HepG2 (cell line): ENCODE results near the gene SPTSSA. TPM values are rescaled to one million over a fixed set of nuclear protein-coding genes. Genes with fewer than 3 reads are reported as not detected.

Experiments used
- ATAC-seq: fragments of 200-7000 bp; cut with Tn5 transposase; 3 replicates; pipeline ENCODE4 v1.9.1; 2020; ENCODE audit warnings: mild to moderate bottlenecking, moderate library complexity
- BruUV-seq: library from RNA; stranded (reverse); fragments of 400-500 nt; replicated peaks from 2 replicates; lab custom pipeline; 2021; lab: Mats Ljungman, UMichigan
- CTCF ChIA-PET: fragments of 300-600 bp; formaldehyde crosslinking; extraction: SDS; loops from one replicate; lab custom pipeline; 2021; ENCODE audit warnings: low total read pairs, inconsistent platforms, low intra/inter-chr PET ratio; lab: Yijun Ruan, JAX
- POLR2A ChIA-PET: fragments of 350-600 bp; sonication (Branson Sonifier 250); formaldehyde crosslinking; loops from one replicate; lab custom pipeline; 2020; ENCODE audit warnings: antibody characterized with exemption, inconsistent platforms; lab: Yijun Ruan, JAX
- DNase-seq: peaks from one replicate; pipeline ENCODE4 v3.0.0-alpha.2; 2015; ENCODE audit warnings: low spot score
- FAIRE-seq: peaks from 3 replicates; lab custom pipeline; 2011; peaks lifted over from hg19 to GRCh38; lab: Jason Lieb, UNC
- H2AFZ ChIP-seq: one replicate; pipeline ENCODE4 v1.6.1; 2011; ENCODE audit warnings: low read length, inconsistent platforms
- H3K27ac ChIP-seq: fragments of 300-600 bp; 3 replicates; pipeline ENCODE4 v1.8.0; 2011; ENCODE audit warnings: mixed run types, mild to moderate bottlenecking, mixed read lengths, low read length, inconsistent platforms; ENCODE audit not compliant: insufficient read depth; ENCODE audit errors: extremely low read length
- H3K27me3 ChIP-seq, 2 experiments: fragments of 200-600 bp in 1 of 2; 2 replicates in 1 of 2; 3 replicates in 1 of 2; pipeline versions ENCODE4 v1.6.0 to v1.8.0; 2011; ENCODE audit warnings: low read length in 2 of 2, mild to moderate bottlenecking in 2 of 2, moderate library complexity in 2 of 2, inconsistent platforms in 1 of 2; ENCODE audit not compliant: insufficient read depth in 2 of 2, control insufficient read depth in 1 of 2
- H3K36me3 ChIP-seq, 2 experiments: fragments of 200-600 bp in 1 of 2; replicated peaks in 1 of 2; 2 replicates in 1 of 2; 3 replicates in 1 of 2; pipeline versions ENCODE4 v1.5.1 to v1.8.0; 2011; ENCODE audit warnings: low read length in 2 of 2, inconsistent platforms in 1 of 2; ENCODE audit not compliant: insufficient read depth in 2 of 2, control insufficient read depth in 1 of 2
- H3K4me1 ChIP-seq: 2 replicates; pipeline ENCODE4 v1.5.1; 2012; ENCODE audit warnings: low read length, inconsistent platforms; ENCODE audit not compliant: insufficient read depth
- H3K4me2 ChIP-seq: 2 replicates; pipeline ENCODE4 v1.6.0; 2011; ENCODE audit warnings: low read depth, low read length, inconsistent platforms
- H3K4me3 ChIP-seq, 3 experiments: fragments of 200-600 bp in 1 of 3; sonication (generic), shearing (Covaris generic) in 1 of 3; replicated peaks in 1 of 3; 2 replicates each; pipeline ENCODE4 v1.5.1; 2011 to 2016; ENCODE audit warnings: low read length in 3 of 3, inconsistent platforms in 2 of 3, low read depth in 2 of 3, mild to moderate bottlenecking in 2 of 3, control low read depth in 1 of 3, mixed read lengths in 1 of 3; ENCODE audit not compliant: insufficient read depth in 1 of 3
- H3K79me2 ChIP-seq: one replicate; pipeline ENCODE4 v1.6.1; 2011; ENCODE audit warnings: low read length, inconsistent platforms; ENCODE audit not compliant: insufficient read depth
- H3K9ac ChIP-seq: 2 replicates; pipeline ENCODE4 v1.6.0; 2011; ENCODE audit warnings: mild to moderate bottlenecking, low read depth, low read length, inconsistent platforms; ENCODE audit not compliant: insufficient read depth
- H3K9me3 ChIP-seq: 2 replicates; pipeline ENCODE4 v1.5.1; 2012; ENCODE audit warnings: mild to moderate bottlenecking, low read length
- H4K20me1 ChIP-seq: 2 replicates; pipeline ENCODE4 v1.6.0; 2011; ENCODE audit warnings: inconsistent platforms, mild to moderate bottlenecking, low read length, moderate library complexity; ENCODE audit not compliant: insufficient read depth
- ATAD3A ChIP-seq: sonication (generic); formaldehyde crosslinking; IDR thresholded peaks from 2 replicates; pipeline ENCODE4 v1.4.0; 2020; ENCODE audit warnings: missing genetic modification reagents
- CBX2 ChIP-seq, 2 experiments: fragments of 200-600 bp in 1 of 2; sonication (generic); formaldehyde crosslinking in 1 of 2; IDR thresholded peaks; 2 replicates each; pipeline versions ENCODE4 v1.7.0 to v1.8.1; 2018 to 2022; ENCODE audit warnings: low read depth in 2 of 2, low read length in 1 of 2, mild to moderate bottlenecking in 1 of 2, missing genetic modification reagents in 1 of 2
- TARDBP ChIP-seq: sonication (generic); formaldehyde crosslinking; IDR thresholded peaks from 2 replicates; pipeline ENCODE4 v1.8.0; 2022; ENCODE audit warnings: mild to moderate bottlenecking, missing genetic modification reagents
- ZNF12 ChIP-seq: sonication (generic); formaldehyde crosslinking; IDR thresholded peaks from 2 replicates; pipeline ENCODE4 v1.5.0; 2020; ENCODE audit warnings: missing genetic modification reagents
- ZNF224 ChIP-seq: sonication (generic); formaldehyde crosslinking; IDR thresholded peaks from 2 replicates; pipeline ENCODE4 v1.5.0; 2020; ENCODE audit warnings: mild to moderate bottlenecking, missing genetic modification reagents
- WGBS: methylation state at CpG from one replicate; pipeline ENCODE4 v1.1.6; 2017; ENCODE audit warnings: low lambda C conversion rate; 5-methylcytosine and 5-hydroxymethylcytosine counted together
- in situ Hi-C: cut with HindIII; loops from 2 replicates; pipeline ENCODE4 v1.10.0; 2017; ENCODE audit warnings: low pct_unique_long_range_greater_than_20kb; ENCODE audit not compliant: extremely low pct_ligation_motif_present
- intact Hi-C: fragments of 100-400 bp; cut with micrococcal nuclease; formaldehyde crosslinking; loops from one replicate; pipeline ENCODE4 v1.10.0; 2022; ENCODE audit not compliant: unreplicated experiment
- polyA plus RNA-seq, 8 experiments: library from polyadenylated mRNA; depleted of rRNA in 3 of 8; stranded (reverse) in 7 of 8; unstranded in 1 of 8; fragments of >200 nt; fragmentation: Illumina TruSeq in 4 of 8; extraction: Trizol in 4 of 8; gene quantifications; 2 replicates each; pipeline versions ENCODE4 v1.2.1 to v1.2.3, GENCODE V29; 2011 to 2016; ENCODE audit warnings: low read depth in 4 of 8, missing spikeins in 1 of 8, mixed read lengths in 1 of 8; ENCODE audit not compliant: insufficient read depth in 1 of 8
- total RNA-seq, 5 experiments: library from RNA; depleted of rRNA; stranded (reverse); fragments of >200 nt; fragmentation: Illumina TruSeq; extraction: Trizol; gene quantifications; 2 replicates each; pipeline ENCODE4 v1.2.3, GENCODE V29; 2016; ENCODE audit warnings: low read depth in 1 of 5
- TF ChIP-seq, protein P1 (sequence below): sonication (generic); formaldehyde crosslinking; IDR thresholded peaks from 2 replicates; pipeline ENCODE4 v1.5.0; 2020; ENCODE audit warnings: mild to moderate bottlenecking, missing genetic modification reagents
- TF ChIP-seq, protein P2 (sequence below): sonication (generic); formaldehyde crosslinking; IDR thresholded peaks from 2 replicates; pipeline ENCODE4 v1.4.0; 2020; ENCODE audit warnings: missing genetic modification reagents, borderline replicate concordance
- TF ChIP-seq, protein P3 (sequence below): sonication (generic); formaldehyde crosslinking; IDR thresholded peaks from 2 replicates; pipeline ENCODE4 v1.5.0; 2020; ENCODE audit warnings: mild to moderate bottlenecking, missing genetic modification reagents, borderline replicate concordance
- TF ChIP-seq, protein P4 (sequence below): sonication (generic); formaldehyde crosslinking; conservative IDR thresholded peaks from 2 replicates; pipeline ENCODE4 v1.8.1; 2023; ENCODE audit warnings: missing genetic modification reagents

The SPTSSA gene
- total and polyA plus RNA-seq, 2 of the 13 experiments (the other 11 are each of a cell fraction or from before 2014, with no cell fraction given) = 19.1 to 86.1 TPM

DNA sequence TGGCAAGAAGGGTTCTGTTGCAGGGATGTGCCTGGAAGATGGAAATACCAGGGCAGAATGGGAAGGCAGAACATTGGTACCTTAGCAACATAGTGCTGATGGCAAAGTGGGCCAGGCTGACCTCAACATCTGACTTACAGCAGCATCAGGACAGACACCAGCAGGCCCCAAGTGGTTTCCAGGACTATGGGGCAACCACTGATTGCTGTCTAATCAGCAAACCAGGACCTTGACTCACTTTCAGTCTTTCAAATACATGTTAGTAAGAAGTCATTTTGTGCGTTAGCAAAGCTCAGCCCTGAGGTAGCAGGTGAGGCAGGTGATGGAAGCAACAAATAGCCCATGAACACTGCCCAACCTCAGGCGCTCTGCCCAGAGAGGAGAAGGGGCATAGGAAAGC lies 4.7 kb upstream of the SPTSSA start:
- Histone ChIP-seq H3K4me3 (no peak overlapping the region), H2AFZ (no peak overlapping the region), H3K27me3 (no peaks in the 10 kb centered on the region; a peak in 1 of 5 replicates), H3K4me2 (no peak overlapping the region), H3K4me1 (peaks cover 67% of the 10 kb centered on the region), H3K9me3 (no peaks in the 10 kb centered on the region), H4K20me1 (no peaks in the 10 kb centered on the region), H3K36me3 (no peaks in the 10 kb centered on the region), H3K27ac (no peak overlapping the region), H3K9ac (no peak overlapping the region), H3K79me2 (no peaks in the 10 kb centered on the region)
- no TSS peak for BruUV-seq
- no peak for DNase-seq
- CTCF ChIA-PET = no interaction called here
- POLR2A ChIA-PET = no interaction called here
- intact Hi-C loops = loop anchor here (10.0 kb wide), 2 partner anchors 442 to 518 kb away; partner anchors contain the start of gene SRP54
- no peak for FAIRE-seq
- no peak for ATAC-seq
- WGBS = 78% methylated on average over 2 of the region's 2 CpGs
- in situ Hi-C loops = loop anchor here (25.0 kb wide), 1 partner anchor 429 kb away; no protein-coding TSS in a partner anchor
- TF ChIP-seq CBX2 (IDR thresholded peaks at IDR 0.05; ENCODE audit: low read depth, low read length) = no peak
- no peak for TF ChIP-seq CBX2 (CRISPR knock-in tag; IDR thresholded peaks at IDR 0.05; ENCODE audit: low read depth)
- TF ChIP-seq ZNF224 = 0 out of 2 replicates have a peak, but pooled peaks have one; percentile 32
- TF ChIP-seq, protein P1, sequence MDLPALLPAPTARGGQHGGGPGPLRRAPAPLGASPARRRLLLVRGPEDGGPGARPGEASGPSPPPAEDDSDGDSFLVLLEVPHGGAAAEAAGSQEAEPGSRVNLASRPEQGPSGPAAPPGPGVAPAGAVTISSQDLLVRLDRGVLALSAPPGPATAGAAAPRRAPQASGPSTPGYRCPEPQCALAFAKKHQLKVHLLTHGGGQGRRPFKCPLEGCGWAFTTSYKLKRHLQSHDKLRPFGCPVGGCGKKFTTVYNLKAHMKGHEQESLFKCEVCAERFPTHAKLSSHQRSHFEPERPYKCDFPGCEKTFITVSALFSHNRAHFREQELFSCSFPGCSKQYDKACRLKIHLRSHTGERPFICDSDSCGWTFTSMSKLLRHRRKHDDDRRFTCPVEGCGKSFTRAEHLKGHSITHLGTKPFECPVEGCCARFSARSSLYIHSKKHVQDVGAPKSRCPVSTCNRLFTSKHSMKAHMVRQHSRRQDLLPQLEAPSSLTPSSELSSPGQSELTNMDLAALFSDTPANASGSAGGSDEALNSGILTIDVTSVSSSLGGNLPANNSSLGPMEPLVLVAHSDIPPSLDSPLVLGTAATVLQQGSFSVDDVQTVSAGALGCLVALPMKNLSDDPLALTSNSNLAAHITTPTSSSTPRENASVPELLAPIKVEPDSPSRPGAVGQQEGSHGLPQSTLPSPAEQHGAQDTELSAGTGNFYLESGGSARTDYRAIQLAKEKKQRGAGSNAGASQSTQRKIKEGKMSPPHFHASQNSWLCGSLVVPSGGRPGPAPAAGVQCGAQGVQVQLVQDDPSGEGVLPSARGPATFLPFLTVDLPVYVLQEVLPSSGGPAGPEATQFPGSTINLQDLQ (CRISPR knock-in tag) = no peak
- TF ChIP-seq, protein P2, sequence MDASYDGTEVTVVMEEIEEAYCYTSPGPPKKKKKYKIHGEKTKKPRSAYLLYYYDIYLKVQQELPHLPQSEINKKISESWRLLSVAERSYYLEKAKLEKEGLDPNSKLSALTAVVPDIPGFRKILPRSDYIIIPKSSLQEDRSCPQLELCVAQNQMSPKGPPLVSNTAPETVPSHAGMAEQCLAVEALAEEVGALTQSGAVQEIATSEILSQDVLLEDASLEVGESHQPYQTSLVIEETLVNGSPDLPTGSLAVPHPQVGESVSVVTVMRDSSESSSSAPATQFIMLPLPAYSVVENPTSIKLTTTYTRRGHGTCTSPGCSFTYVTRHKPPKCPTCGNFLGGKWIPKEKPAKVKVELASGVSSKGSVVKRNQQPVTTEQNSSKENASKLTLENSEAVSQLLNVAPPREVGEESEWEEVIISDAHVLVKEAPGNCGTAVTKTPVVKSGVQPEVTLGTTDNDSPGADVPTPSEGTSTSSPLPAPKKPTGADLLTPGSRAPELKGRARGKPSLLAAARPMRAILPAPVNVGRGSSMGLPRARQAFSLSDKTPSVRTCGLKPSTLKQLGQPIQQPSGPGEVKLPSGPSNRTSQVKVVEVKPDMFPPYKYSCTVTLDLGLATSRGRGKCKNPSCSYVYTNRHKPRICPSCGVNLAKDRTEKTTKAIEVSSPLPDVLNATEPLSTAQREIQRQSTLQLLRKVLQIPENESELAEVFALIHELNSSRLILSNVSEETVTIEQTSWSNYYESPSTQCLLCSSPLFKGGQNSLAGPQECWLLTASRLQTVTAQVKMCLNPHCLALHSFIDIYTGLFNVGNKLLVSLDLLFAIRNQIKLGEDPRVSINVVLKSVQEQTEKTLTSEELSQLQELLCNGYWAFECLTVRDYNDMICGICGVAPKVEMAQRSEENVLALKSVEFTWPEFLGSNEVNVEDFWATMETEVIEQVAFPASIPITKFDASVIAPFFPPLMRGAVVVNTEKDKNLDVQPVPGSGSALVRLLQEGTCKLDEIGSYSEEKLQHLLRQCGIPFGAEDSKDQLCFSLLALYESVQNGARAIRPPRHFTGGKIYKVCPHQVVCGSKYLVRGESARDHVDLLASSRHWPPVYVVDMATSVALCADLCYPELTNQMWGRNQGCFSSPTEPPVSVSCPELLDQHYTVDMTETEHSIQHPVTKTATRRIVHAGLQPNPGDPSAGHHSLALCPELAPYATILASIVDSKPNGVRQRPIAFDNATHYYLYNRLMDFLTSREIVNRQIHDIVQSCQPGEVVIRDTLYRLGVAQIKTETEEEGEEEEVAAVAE (CRISPR knock-in tag) = no peak
- no peak for TF ChIP-seq TARDBP (CRISPR knock-in tag)
- TF ChIP-seq, protein P3, sequence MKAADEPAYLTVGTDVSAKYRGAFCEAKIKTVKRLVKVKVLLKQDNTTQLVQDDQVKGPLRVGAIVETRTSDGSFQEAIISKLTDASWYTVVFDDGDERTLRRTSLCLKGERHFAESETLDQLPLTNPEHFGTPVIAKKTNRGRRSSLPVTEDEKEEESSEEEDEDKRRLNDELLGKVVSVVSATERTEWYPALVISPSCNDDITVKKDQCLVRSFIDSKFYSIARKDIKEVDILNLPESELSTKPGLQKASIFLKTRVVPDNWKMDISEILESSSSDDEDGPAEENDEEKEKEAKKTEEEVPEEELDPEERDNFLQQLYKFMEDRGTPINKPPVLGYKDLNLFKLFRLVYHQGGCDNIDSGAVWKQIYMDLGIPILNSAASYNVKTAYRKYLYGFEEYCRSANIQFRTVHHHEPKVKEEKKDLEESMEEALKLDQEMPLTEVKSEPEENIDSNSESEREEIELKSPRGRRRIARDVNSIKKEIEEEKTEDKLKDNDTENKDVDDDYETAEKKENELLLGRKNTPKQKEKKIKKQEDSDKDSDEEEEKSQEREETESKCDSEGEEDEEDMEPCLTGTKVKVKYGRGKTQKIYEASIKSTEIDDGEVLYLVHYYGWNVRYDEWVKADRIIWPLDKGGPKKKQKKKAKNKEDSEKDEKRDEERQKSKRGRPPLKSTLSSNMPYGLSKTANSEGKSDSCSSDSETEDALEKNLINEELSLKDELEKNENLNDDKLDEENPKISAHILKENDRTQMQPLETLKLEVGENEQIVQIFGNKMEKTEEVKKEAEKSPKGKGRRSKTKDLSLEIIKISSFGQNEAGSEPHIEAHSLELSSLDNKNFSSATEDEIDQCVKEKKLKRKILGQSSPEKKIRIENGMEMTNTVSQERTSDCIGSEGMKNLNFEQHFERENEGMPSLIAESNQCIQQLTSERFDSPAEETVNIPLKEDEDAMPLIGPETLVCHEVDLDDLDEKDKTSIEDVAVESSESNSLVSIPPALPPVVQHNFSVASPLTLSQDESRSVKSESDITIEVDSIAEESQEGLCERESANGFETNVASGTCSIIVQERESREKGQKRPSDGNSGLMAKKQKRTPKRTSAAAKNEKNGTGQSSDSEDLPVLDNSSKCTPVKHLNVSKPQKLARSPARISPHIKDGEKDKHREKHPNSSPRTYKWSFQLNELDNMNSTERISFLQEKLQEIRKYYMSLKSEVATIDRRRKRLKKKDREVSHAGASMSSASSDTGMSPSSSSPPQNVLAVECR (CRISPR knock-in tag) = 0 out of 2 replicates have a peak, but pooled peaks have one; percentile 32
- TF ChIP-seq ZNF12 (CRISPR knock-in tag) = peak; percentile 93
- TF ChIP-seq, protein P4, sequence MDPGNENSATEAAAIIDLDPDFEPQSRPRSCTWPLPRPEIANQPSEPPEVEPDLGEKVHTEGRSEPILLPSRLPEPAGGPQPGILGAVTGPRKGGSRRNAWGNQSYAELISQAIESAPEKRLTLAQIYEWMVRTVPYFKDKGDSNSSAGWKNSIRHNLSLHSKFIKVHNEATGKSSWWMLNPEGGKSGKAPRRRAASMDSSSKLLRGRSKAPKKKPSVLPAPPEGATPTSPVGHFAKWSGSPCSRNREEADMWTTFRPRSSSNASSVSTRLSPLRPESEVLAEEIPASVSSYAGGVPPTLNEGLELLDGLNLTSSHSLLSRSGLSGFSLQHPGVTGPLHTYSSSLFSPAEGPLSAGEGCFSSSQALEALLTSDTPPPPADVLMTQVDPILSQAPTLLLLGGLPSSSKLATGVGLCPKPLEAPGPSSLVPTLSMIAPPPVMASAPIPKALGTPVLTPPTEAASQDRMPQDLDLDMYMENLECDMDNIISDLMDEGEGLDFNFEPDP (CRISPR knock-in tag) = 0 out of 2 replicates have a peak, but pooled peaks have one; percentile 34
- no peak for TF ChIP-seq ATAD3A (CRISPR knock-in tag)
